GM12878 (cell line): Measurements from ENCODE around the gene DYNC1LI1. TPM values are rescaled to one million over a fixed set of nuclear protein-coding genes. Genes with fewer than 3 reads are reported as not detected.

Experiments
- ATAC-seq: fragments of 200-7000 bp; cut with Tn5 transposase; 3 replicates; pipeline ENCODE4 v1.9.1; 2020; ENCODE audit warnings: mild to moderate bottlenecking, moderate library complexity
- BruUV-seq: library from RNA; stranded (reverse); fragments of 400-500 nt; replicated peaks from 2 replicates; lab custom pipeline; 2021; lab: Mats Ljungman, UMichigan
- CTCF ChIA-PET: fragments of 300-600 bp; sonication (Branson Sonifier 250); formaldehyde crosslinking; extraction: SDS; loops from one replicate; lab custom pipeline; 2021; ENCODE audit warnings: inconsistent platforms; lab: Yijun Ruan, JAX
- POLR2A ChIA-PET: fragments of 350-600 bp; formaldehyde crosslinking; extraction: SDS; loops from one replicate; lab custom pipeline; 2021; ENCODE audit warnings: inconsistent platforms; lab: Charles Lee
- RAD21 ChIA-PET: fragments of 300-600 bp; sonication (Branson Sonifier 250); formaldehyde crosslinking; loops from one replicate; lab custom pipeline; 2023; ENCODE audit warnings: antibody characterized with exemption; ENCODE audit not compliant: unreplicated experiment; lab: Charles Lee
- SMC1A ChIA-PET: fragments of 300-600 bp; sonication (Branson Sonifier 250); formaldehyde crosslinking; loops from one replicate; lab custom pipeline; 2023; ENCODE audit not compliant: unreplicated experiment, uncharacterized antibody; lab: Charles Lee
- DNase-seq: peaks from one replicate; pipeline ENCODE4 v3.0.0-alpha.2; 2011; ENCODE audit warnings: low read depth, low spot score
- FAIRE-seq: peaks from 3 replicates; lab custom pipeline; 2011; peaks lifted over from hg19 to GRCh38; lab: Jason Lieb, UNC
- H2AFZ ChIP-seq: 2 replicates; pipeline ENCODE4 v1.6.0; 2011; ENCODE audit warnings: low read depth, low read length, control low read depth; ENCODE audit not compliant: control insufficient read depth
- H3K27ac ChIP-seq: 2 replicates; pipeline ENCODE4 v1.5.1; 2011; ENCODE audit warnings: control low read depth; ENCODE audit not compliant: control insufficient read depth, insufficient read depth
- H3K27me3 ChIP-seq, 2 experiments: replicated peaks in 1 of 2; 2 replicates each; pipeline versions ENCODE4 v1.6.0 to v1.6.1; 2011; ENCODE audit warnings: low read length in 1 of 2; ENCODE audit not compliant: control insufficient read depth in 2 of 2, insufficient read depth in 2 of 2
- H3K36me3 ChIP-seq, 2 experiments: 2 replicates each; pipeline ENCODE4 v1.5.1; 2011; ENCODE audit warnings: low read length in 1 of 2; ENCODE audit not compliant: control insufficient read depth in 2 of 2, insufficient read depth in 2 of 2
- H3K4me1 ChIP-seq: 2 replicates; pipeline ENCODE4 v1.6.1; 2011; ENCODE audit warnings: mild to moderate bottlenecking, low read length, moderate library complexity, mixed read lengths; ENCODE audit not compliant: control insufficient read depth, insufficient read depth
- H3K4me2 ChIP-seq: 2 replicates; pipeline ENCODE4 v1.6.0; 2011; ENCODE audit warnings: control low read depth; ENCODE audit not compliant: control insufficient read depth, insufficient read depth
- H3K4me3 ChIP-seq: fragments of 200-600 bp; sonication (generic); 2 replicates; pipeline ENCODE4 v1.5.1; 2016
- H3K79me2 ChIP-seq: 2 replicates; pipeline ENCODE4 v1.6.0; 2011; ENCODE audit warnings: low read length; ENCODE audit not compliant: control insufficient read depth, insufficient read depth
- H3K9ac ChIP-seq: 2 replicates; pipeline ENCODE4 v1.8.0; 2011; ENCODE audit warnings: low read length, control low read depth, mixed read lengths; ENCODE audit not compliant: control insufficient read depth, insufficient read depth
- H3K9me3 ChIP-seq: replicated peaks from 3 replicates; pipeline ENCODE4 v1.5.1; 2011; ENCODE audit warnings: mild to moderate bottlenecking, low read length; ENCODE audit not compliant: control insufficient read depth, insufficient read depth
- H4K20me1 ChIP-seq: 2 replicates; pipeline ENCODE4 v1.6.0; 2011; ENCODE audit not compliant: control insufficient read depth, insufficient read depth
- CHD1 ChIP-seq: IDR thresholded peaks from 2 replicates; pipeline ENCODE4 v1.6.1; 2012; ENCODE audit warnings: low read depth, low read length, improper control_type of control experiment
- CHD2 ChIP-seq: IDR thresholded peaks from 2 replicates; pipeline ENCODE4 v1.6.1; 2011; ENCODE audit warnings: low read depth, low read length, improper control_type of control experiment, borderline replicate concordance
- EGR1 ChIP-seq, 2 experiments: IDR thresholded peaks; 1 replicate in 1 of 2; 2 replicates in 1 of 2; pipeline ENCODE4 v1.6.1; 2011 to 2012; ENCODE audit warnings: low read depth in 2 of 2, low read length in 2 of 2, borderline replicate concordance in 1 of 2, mild to moderate bottlenecking in 1 of 2, moderate library complexity in 1 of 2
- HSF1 ChIP-seq: fragments of 150-350 bp; IDR thresholded peaks from 2 replicates; pipeline ENCODE4 v1.6.1; 2014; ENCODE audit warnings: mild to moderate bottlenecking, low read depth, low read length
- IRF3 ChIP-seq: fragments of 450-650 bp; IDR thresholded peaks from 2 replicates; pipeline ENCODE4 v1.6.1; 2014; ENCODE audit warnings: mild to moderate bottlenecking
- KDM1A ChIP-seq: fragments of 200-600 bp; sonication (generic); IDR thresholded peaks from 2 replicates; pipeline ENCODE4 v1.6.1; 2016; ENCODE audit warnings: borderline replicate concordance
- KLF5 ChIP-seq: fragments of 450-650 bp; IDR thresholded peaks from 2 replicates; pipeline ENCODE4 v1.6.1; 2014; ENCODE audit warnings: mild to moderate bottlenecking; ENCODE audit not compliant: partially characterized antibody
- NFYB ChIP-seq: IDR thresholded peaks from 2 replicates; pipeline ENCODE4 v1.6.1; 2011; ENCODE audit warnings: low read depth, mild to moderate bottlenecking, low read length, improper control_type of control experiment, moderate library complexity; ENCODE audit not compliant: insufficient read depth
- RBBP5 ChIP-seq: fragments of 200-600 bp; sonication (generic); conservative IDR thresholded peaks from 2 replicates; pipeline ENCODE4 v1.6.1; 2016
- SMAD5 ChIP-seq: IDR thresholded peaks from 2 replicates; pipeline ENCODE4 v1.6.1; 2016; ENCODE audit warnings: antibody characterized with exemption, low read depth
- STAT3 ChIP-seq: IDR thresholded peaks from 2 replicates; pipeline ENCODE4 v1.6.1; 2011; ENCODE audit warnings: low read depth, low read length, improper control_type of control experiment
- ZBTB33 ChIP-seq: fragments of 450-650 bp; IDR thresholded peaks from 2 replicates; pipeline ENCODE4 v1.6.1; 2017; ENCODE audit warnings: mild to moderate bottlenecking
- WGBS: methylation state at CpG from one replicate; pipeline ENCODE4 v1.1.6; 2016; ENCODE audit warnings: low lambda C conversion rate; ENCODE audit not compliant: insufficient replicate concordance, insufficient coverage; ENCODE audit errors: missing lambda C conversion rate; 5-methylcytosine and 5-hydroxymethylcytosine counted together
- in situ Hi-C: fragments of 300-500 bp; cut with MboI; formaldehyde crosslinking; loops from 9 replicates; pipeline ENCODE4 v1.14.3; 2018; ENCODE audit warnings: mixed read lengths
- intact Hi-C: fragments of 100-400 bp; cut with micrococcal nuclease; formaldehyde crosslinking; loops from one replicate; pipeline ENCODE4 v1.14.2; 2022; ENCODE audit not compliant: unreplicated experiment
- polyA plus RNA-seq, 11 experiments: library from polyadenylated mRNA; depleted of rRNA in 4 of 11; unstranded in 6 of 11; stranded (reverse) in 5 of 11; fragments of >200 nt; fragmentation: Nextera tagmentation in 4 of 11; fragmentation: Illumina TruSeq in 1 of 11; extraction: Ambion mirVana in 4 of 11; extraction: Trizol in 1 of 11; gene quantifications; 1 replicate in 1 of 11; 2 replicates in 10 of 11; pipeline versions ENCODE4 v1.2.1 to v1.2.3, GENCODE V29; 2011 to 2016; ENCODE audit warnings: inconsistent platforms in 2 of 11, missing spikeins in 2 of 11, low read depth in 1 of 11
- total RNA-seq, 4 experiments: library from RNA; depleted of rRNA in 3 of 4; stranded (reverse); fragments of >200 nt in 3 of 4; fragmentation: Illumina TruSeq in 1 of 4; extraction: Trizol in 1 of 4; gene quantifications; 2 replicates each; pipeline versions ENCODE4 v1.2.1 to v1.2.3, GENCODE V29; 2013 to 2021
- TF ChIP-seq, protein P1 (sequence below): fragments of 450-650 bp; formaldehyde crosslinking; IDR thresholded peaks from 2 replicates; pipeline ENCODE4 v1.5.0; 2022; ENCODE audit warnings: mild to moderate bottlenecking, missing genetic modification characterization
- TF ChIP-seq, protein P2 (sequence below): fragments of 450-650 bp; IDR thresholded peaks from 2 replicates; pipeline ENCODE4 v1.6.1; 2018; ENCODE audit warnings: borderline replicate concordance, mild to moderate bottlenecking; ENCODE audit not compliant: partially characterized antibody

The DYNC1LI1 gene
- total and polyA plus RNA-seq, 10 of the 15 experiments (the other 5 are each of a cell fraction or from before 2014, with no cell fraction given) = 11.5 to 51.7 (median 32.0) TPM

DNA sequence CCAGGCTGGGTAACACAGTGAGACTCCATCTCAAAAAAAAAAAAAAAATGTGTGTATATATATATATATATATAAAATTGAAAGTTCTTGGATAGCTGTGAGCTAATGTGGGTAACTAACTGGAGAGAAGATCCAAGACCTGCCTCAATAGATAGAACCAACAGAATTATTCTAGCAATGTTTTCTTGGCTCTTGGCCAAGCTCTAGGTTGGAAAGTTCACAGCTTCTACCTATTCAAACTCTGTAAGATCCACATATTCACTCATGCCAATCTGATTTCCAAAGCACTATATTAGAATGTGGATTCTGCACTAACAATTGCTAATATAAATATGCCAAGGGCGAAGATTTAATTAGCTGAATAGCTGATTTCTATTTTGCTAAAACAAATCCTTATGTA, 38.2 kb downstream of the DYNC1LI1 start:
- WGBS = 100% methylated on average over 1 of the region's 1 CpG
- intact Hi-C loops = no loop called here
- no peaks in the 10 kb centered on the region for H3K79me2 ChIP-seq
- no peak for ATAC-seq
- no peak overlapping the region for H2AFZ ChIP-seq
- in situ Hi-C loops = no loop called here
- no peak overlapping the region for H3K4me3 ChIP-seq
- ChIA-PET RAD21 (no interaction called here), CTCF (interaction anchor here (0.5 kb wide), 1 partner anchor 8 kb away, joined by 3 read pairs; no protein-coding TSS in a partner anchor), POLR2A (interaction anchor here (0.5 to 0.6 kb wide), 2 partner anchors 235 to 579 kb away, joined by 3 to 4 read pairs; no protein-coding TSS in a partner anchor), SMC1A (interaction anchor here (0.8 to 1.8 kb wide), 4 partner anchors 13 to 33 kb away, joined by 3 to 5 read pairs (median 4); no protein-coding TSS in a partner anchor)
- DNase-seq = no peak
- FAIRE-seq = no peak
- H3K4me1 ChIP-seq = no peaks in the 10 kb centered on the region
- no peaks in the 10 kb centered on the region for H4K20me1 ChIP-seq
- no TSS peak for BruUV-seq
- no peak overlapping the region for H3K27ac ChIP-seq
- no peak overlapping the region for H3K4me2 ChIP-seq
- no peaks in the 10 kb centered on the region for H3K9me3 ChIP-seq
- peaks cover 0 to 11% of the 10 kb centered on the region in 2 experiments; a peak in 2 of 4 replicates for H3K36me3 ChIP-seq
- H3K9ac ChIP-seq = no peak overlapping the region
- no peaks in the 10 kb centered on the region for H3K27me3 ChIP-seq
- TF ChIP-seq STAT3 (no peak), KLF5 (no peak), SMAD5 (no peak), CHD1 (no peak), ZBTB33 (no peak), HSF1 (no peak), KDM1A (no peak), CHD2 (no peak), RBBP5 (no peak), EGR1 (IDR thresholded peaks at IDR 0.05; ENCODE audit: borderline replicate concordance in 1 of 2, low read depth in 2 of 2, low read length in 2 of 2) (no peak), NFYB (no peak), IRF3 (no peak)
- TF ChIP-seq, protein P1, sequence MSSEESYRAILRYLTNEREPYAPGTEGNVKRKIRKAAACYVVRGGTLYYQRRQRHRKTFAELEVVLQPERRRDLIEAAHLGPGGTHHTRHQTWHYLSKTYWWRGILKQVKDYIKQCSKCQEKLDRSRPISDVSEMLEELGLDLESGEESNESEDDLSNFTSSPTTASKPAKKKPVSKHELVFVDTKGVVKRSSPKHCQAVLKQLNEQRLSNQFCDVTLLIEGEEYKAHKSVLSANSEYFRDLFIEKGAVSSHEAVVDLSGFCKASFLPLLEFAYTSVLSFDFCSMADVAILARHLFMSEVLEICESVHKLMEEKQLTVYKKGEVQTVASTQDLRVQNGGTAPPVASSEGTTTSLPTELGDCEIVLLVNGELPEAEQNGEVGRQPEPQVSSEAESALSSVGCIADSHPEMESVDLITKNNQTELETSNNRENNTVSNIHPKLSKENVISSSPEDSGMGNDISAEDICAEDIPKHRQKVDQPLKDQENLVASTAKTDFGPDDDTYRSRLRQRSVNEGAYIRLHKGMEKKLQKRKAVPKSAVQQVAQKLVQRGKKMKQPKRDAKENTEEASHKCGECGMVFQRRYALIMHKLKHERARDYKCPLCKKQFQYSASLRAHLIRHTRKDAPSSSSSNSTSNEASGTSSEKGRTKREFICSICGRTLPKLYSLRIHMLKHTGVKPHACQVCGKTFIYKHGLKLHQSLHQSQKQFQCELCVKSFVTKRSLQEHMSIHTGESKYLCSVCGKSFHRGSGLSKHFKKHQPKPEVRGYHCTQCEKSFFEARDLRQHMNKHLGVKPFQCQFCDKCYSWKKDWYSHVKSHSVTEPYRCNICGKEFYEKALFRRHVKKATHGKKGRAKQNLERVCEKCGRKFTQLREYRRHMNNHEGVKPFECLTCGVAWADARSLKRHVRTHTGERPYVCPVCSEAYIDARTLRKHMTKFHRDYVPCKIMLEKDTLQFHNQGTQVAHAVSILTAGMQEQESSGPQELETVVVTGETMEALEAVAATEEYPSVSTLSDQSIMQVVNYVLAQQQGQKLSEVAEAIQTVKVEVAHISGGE (CRISPR knock-in tag) = no peak
- TF ChIP-seq, protein P2, sequence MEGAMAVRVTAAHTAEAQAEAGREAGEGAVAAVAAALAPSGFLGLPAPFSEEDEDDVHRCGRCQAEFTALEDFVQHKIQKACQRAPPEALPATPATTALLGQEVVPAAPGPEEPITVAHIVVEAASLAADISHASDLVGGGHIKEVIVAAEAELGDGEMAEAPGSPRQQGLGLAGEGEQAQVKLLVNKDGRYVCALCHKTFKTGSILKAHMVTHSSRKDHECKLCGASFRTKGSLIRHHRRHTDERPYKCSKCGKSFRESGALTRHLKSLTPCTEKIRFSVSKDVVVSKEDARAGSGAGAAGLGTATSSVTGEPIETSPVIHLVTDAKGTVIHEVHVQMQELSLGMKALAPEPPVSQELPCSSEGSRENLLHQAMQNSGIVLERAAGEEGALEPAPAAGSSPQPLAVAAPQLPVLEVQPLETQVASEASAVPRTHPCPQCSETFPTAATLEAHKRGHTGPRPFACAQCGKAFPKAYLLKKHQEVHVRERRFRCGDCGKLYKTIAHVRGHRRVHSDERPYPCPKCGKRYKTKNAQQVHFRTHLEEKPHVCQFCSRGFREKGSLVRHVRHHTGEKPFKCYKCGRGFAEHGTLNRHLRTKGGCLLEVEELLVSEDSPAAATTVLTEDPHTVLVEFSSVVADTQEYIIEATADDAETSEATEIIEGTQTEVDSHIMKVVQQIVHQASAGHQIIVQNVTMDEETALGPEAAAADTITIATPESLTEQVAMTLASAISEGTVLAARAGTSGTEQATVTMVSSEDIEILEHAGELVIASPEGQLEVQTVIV = no peak
